A673 (cell line): Measurements from ENCODE around the gene CCDC97. TPM values are rescaled to one million over a fixed set of nuclear protein-coding genes. Genes with fewer than 3 reads are reported as not detected.

Experiments
- BruUV-seq: library from RNA; stranded (reverse); fragments of 400-500 nt; replicated peaks from 2 replicates; lab custom pipeline; 2021; lab: Mats Ljungman, UMichigan
- CTCF ChIA-PET: fragments of 300-600 bp; sonication (Branson Sonifier 250); formaldehyde crosslinking; loops from one replicate; lab custom pipeline; 2022; ENCODE audit warnings: antibody characterized with exemption; lab: Charles Lee
- POLR2A ChIA-PET: fragments of 300-600 bp; sonication (Branson Sonifier 250); formaldehyde crosslinking; loops from one replicate; lab custom pipeline; 2022; ENCODE audit warnings: antibody characterized with exemption; ENCODE audit not compliant: low non-redundant PET; lab: Charles Lee
- DNase-seq: peaks from one replicate; pipeline ENCODE4 v3.0.0-alpha.2; 2015; ENCODE audit warnings: low spot score
- H3K27ac ChIP-seq: fragments of 200-600 bp; sonication (generic); 2 replicates; pipeline ENCODE4 v1.5.1; 2016; ENCODE audit warnings: mixed run types, low read depth, mild to moderate bottlenecking, mixed read lengths, antibody characterized with exemption, low read length; ENCODE audit not compliant: poor library complexity, severe bottlenecking
- H3K27me3 ChIP-seq: fragments of 200-600 bp; sonication (generic); replicated peaks from 2 replicates; pipeline ENCODE4 v1.6.1; 2017; ENCODE audit warnings: mixed run types, low read depth, mild to moderate bottlenecking, mixed read lengths, antibody characterized with exemption, low read length; ENCODE audit not compliant: insufficient read depth, poor library complexity
- H3K36me3 ChIP-seq: fragments of 200-600 bp; sonication (generic); 2 replicates; pipeline ENCODE4 v1.6.1; 2016; ENCODE audit warnings: mixed run types, mild to moderate bottlenecking, mixed read lengths, antibody characterized with exemption, low read length; ENCODE audit not compliant: insufficient read depth, poor library complexity, severe bottlenecking
- H3K4me1 ChIP-seq: fragments of 200-600 bp; sonication (generic); 2 replicates; pipeline ENCODE4 v1.6.1; 2017; ENCODE audit warnings: mixed run types, mild to moderate bottlenecking, mixed read lengths, antibody characterized with exemption, low read length; ENCODE audit not compliant: insufficient read depth, poor library complexity, severe bottlenecking
- H3K4me3 ChIP-seq: fragments of 200-600 bp; sonication (generic); 2 replicates; pipeline ENCODE4 v1.5.1; 2016; ENCODE audit warnings: low read depth, mixed run types, mild to moderate bottlenecking, mixed read lengths, low read length; ENCODE audit not compliant: poor library complexity, severe bottlenecking
- H3K9me3 ChIP-seq: fragments of 200-600 bp; sonication (generic); 2 replicates; pipeline ENCODE4 v1.6.1; 2016; ENCODE audit warnings: mixed run types, low read depth, mild to moderate bottlenecking, mixed read lengths, antibody characterized with exemption, low read length; ENCODE audit not compliant: poor library complexity, severe bottlenecking
- EZH2 ChIP-seq: fragments of 200-600 bp; sonication (generic); IDR thresholded peaks from 2 replicates; pipeline ENCODE4 v1.6.1; 2017; ENCODE audit warnings: borderline replicate concordance, low read depth, mild to moderate bottlenecking, mixed read lengths, antibody characterized with exemption, low read length; ENCODE audit not compliant: poor library complexity, severe bottlenecking
- intact Hi-C: fragments of 100-400 bp; cut with micrococcal nuclease; formaldehyde crosslinking; loops from one replicate; pipeline ENCODE4 v1.10.0; 2022; ENCODE audit not compliant: unreplicated experiment
- total RNA-seq: library from RNA; stranded (reverse); gene quantifications from 2 replicates; pipeline ENCODE4 v1.2.3, GENCODE V29; 2021
- TF ChIP-seq, protein P1 (sequence below): fragments of 300-800, 200-600 bp; sonication (generic); conservative IDR thresholded peaks from 2 replicates; pipeline ENCODE4 v1.5.1; 2017; ENCODE audit warnings: low read depth, mild to moderate bottlenecking, antibody characterized with exemption, low read length, moderate library complexity, mixed read lengths

Gene CCDC97
- total RNA-seq, 1 experiment from 2014 or later: 40.8 TPM

DNA sequence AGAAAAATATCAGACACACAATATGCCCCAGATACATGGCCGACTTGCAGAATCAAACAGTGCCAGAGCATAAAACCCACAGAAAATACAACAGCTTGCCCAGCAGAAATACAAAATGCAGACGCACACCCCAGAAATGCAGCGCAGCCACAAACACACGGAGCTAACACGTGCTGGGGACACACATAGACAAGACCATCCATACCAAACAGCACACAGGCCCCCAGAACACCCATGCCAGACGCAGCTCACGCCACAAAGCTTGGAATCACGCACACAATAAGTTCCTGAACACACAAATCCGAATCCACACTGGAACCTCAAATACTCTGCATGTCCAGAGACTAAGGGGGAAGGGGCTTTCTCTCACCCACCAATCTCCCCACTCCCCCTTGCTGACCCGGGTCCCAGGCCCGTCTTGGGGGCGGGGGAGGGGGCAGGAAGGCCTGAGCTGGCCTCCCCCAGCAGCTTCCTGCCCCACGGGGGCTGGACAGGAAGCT is 17.2 kb downstream of the CCDC97 start:
- DNase-seq: no peak
- intact Hi-C loops: no loop called here
- Histone ChIP-seq H3K9me3 (no peaks in the 10 kb centered on the region), H3K27ac (peak overlapping the region; percentile 77), H3K4me3 (no peak overlapping the region), H3K36me3 (peaks cover 32% of the 10 kb centered on the region), H3K27me3 (no peaks in the 10 kb centered on the region), H3K4me1 (peaks cover 23% of the 10 kb centered on the region)
- no peak for TF ChIP-seq EZH2
- TF ChIP-seq, protein P1, sequence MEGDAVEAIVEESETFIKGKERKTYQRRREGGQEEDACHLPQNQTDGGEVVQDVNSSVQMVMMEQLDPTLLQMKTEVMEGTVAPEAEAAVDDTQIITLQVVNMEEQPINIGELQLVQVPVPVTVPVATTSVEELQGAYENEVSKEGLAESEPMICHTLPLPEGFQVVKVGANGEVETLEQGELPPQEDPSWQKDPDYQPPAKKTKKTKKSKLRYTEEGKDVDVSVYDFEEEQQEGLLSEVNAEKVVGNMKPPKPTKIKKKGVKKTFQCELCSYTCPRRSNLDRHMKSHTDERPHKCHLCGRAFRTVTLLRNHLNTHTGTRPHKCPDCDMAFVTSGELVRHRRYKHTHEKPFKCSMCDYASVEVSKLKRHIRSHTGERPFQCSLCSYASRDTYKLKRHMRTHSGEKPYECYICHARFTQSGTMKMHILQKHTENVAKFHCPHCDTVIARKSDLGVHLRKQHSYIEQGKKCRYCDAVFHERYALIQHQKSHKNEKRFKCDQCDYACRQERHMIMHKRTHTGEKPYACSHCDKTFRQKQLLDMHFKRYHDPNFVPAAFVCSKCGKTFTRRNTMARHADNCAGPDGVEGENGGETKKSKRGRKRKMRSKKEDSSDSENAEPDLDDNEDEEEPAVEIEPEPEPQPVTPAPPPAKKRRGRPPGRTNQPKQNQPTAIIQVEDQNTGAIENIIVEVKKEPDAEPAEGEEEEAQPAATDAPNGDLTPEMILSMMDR: no peak
- ChIA-PET CTCF (no interaction called here), POLR2A (no interaction called here)
- BruUV-seq: no TSS peak

DNA sequence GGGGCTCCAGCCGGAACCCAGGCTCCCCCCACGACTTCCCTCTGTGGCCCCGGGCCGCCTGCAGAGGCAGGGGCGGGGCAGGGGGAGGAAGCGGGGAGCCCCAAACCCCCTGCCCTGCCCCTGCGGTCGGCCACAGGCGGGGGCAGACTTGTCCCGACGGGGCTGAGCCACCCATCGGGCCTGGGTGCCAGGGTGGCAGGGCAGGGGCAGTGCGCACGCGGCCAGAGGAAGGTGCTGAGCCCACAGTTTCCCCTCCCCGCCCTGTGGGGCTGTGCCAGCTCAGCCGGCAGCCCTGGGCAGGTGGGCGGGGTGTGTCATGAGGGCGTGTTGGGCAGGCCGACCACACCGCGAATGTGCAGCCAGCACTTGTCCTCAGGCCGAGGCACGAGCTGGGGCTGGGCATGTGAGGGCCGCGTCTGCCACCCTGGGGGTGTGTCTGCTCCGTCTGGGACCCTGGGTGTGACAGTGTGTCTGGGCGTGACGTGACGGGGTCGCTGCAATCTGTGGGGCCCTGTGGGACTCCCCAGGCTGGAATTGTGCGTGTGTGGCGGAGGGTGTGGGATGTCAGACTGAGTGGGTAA is 17.7 kb downstream of the CCDC97 start:
- ChIA-PET CTCF (no interaction called here), POLR2A (no interaction called here)
- Histone ChIP-seq H3K36me3 (peaks cover 31% of the 10 kb centered on the region), H3K27me3 (no peaks in the 10 kb centered on the region), H3K4me1 (peaks cover 23% of the 10 kb centered on the region), H3K9me3 (no peaks in the 10 kb centered on the region), H3K4me3 (no peak overlapping the region), H3K27ac (peak overlapping the region; percentile 77)
- intact Hi-C loops: no loop called here
- DNase-seq: no peak
- no TSS peak for BruUV-seq
- no peak for TF ChIP-seq EZH2
- TF ChIP-seq, protein P1: no peak

DNA sequence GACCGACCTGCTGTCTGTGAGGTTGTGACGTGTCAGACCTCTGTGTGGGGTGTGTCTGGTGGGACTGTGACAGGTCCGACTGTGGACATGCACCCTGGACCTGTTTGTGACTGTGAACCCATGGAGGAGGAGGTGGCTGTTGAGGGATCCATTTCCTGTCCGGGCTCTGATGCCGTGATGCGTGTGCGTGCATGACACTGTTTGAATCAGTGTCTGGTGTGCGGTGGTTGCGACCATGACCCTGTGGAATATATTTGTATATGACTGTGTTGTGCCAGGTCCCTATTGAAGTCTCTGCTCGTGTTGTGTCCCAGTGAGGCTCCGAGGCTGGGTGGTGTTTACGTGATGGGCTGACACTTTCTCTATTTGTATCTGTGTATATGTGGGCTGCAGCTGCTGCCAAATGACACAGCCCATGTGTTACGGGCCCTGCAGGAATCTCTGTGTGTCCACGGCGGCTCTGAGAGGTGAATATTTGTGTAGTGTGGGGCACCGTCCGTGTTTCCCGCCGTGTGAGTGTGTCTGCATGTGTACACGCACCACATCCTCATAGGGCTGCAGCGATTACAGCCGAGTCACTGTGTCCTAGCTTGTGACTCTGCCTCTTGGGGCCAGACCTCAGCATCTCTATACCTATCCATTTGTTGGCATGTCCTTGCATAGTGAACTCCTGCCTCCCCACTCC is 18.3 kb downstream of the CCDC97 start:
- TF ChIP-seq, protein P1: no peak
- TF ChIP-seq EZH2: no peak
- intact Hi-C loops: no loop called here
- ChIA-PET POLR2A (no interaction called here), CTCF (no interaction called here)
- no peaks in the 10 kb centered on the region for H3K9me3 ChIP-seq
- no peak overlapping the region for H3K4me3 ChIP-seq
- H3K36me3 ChIP-seq: peaks cover 30% of the 10 kb centered on the region
- H3K27ac ChIP-seq: peak overlapping the region; percentile 77
- BruUV-seq: no TSS peak
- no peak for DNase-seq
- no peaks in the 10 kb centered on the region for H3K27me3 ChIP-seq
- peaks cover 21% of the 10 kb centered on the region for H3K4me1 ChIP-seq
